Ascending aorta (tissue), 2 donors: ENCODE measurements around the gene CLDN6. TPM values are rescaled to one million over a fixed set of nuclear protein-coding genes. Genes with fewer than 3 reads are reported as not detected.
"Not testable (repeated sequence)": the region's sequence is repeated elsewhere in the genome, so short reads cannot be mapped to it uniquely, and the experiment has no call there.

Experiments
- DNase-seq, 2 donors: peaks; one replicate each; pipeline ENCODE4 v3.0.0-alpha.2; 2019; ENCODE audit warnings: low spot score in 2 of 2
- H3K27ac ChIP-seq, 2 donors: fragments of 200-600 bp; sonication (generic); one replicate each; pipeline ENCODE4 v1.5.1; 2016 to 2017; ENCODE audit warnings: mild to moderate bottlenecking in 1 of 2
- H3K27me3 ChIP-seq: fragments of 200-600 bp; sonication (generic); one replicate; pipeline ENCODE4 v1.5.1; 2017
- H3K36me3 ChIP-seq, 2 donors: fragments of 200-600 bp; sonication (generic); one replicate each; pipeline ENCODE4 v1.5.1; 2016
- H3K4me1 ChIP-seq, 2 donors: fragments of 200-600 bp; sonication (generic); one replicate each; pipeline ENCODE4 v1.5.1; 2016 to 2017; ENCODE audit warnings: mild to moderate bottlenecking in 1 of 2
- H3K4me3 ChIP-seq, 2 donors: fragments of 200-600 bp; sonication (generic); one replicate each; pipeline ENCODE4 v1.5.1; 2016 to 2017; ENCODE audit warnings: mild to moderate bottlenecking in 1 of 2
- H3K9me3 ChIP-seq, 2 donors: fragments of 200-600 bp; sonication (generic); one replicate each; pipeline ENCODE4 v1.5.1; 2016
- CTCF ChIP-seq, 3 experiments: fragments of 200-600 bp in 2 of 3; fragments of 450-650 bp in 1 of 3; sonication (generic) in 2 of 3; IDR thresholded peaks; one replicate each; pipeline ENCODE4 v1.5.1; 2016 to 2019; ENCODE audit warnings: antibody characterized with exemption in 3 of 3, mild to moderate bottlenecking in 1 of 3, moderate library complexity in 1 of 3
- intact Hi-C: fragments of 100-400 bp; cut with DNase I; formaldehyde crosslinking; loops from one replicate; pipeline ENCODE4 v1.15.1; 2023
- total RNA-seq: library from RNA; depleted of rRNA; stranded (reverse); fragments of >200 nt; gene quantifications from one replicate; pipeline ENCODE4 v1.1.0, GENCODE V29; 2016

CLDN6 gene
- total RNA-seq, 1 donor from 2014 or later = not detected

- Histone ChIP-seq H3K4me1 (peaks cover 5 to 12% of the 10 kb centered on the region in 2 donors), H3K36me3 (no peaks in the 10 kb centered on the region), H3K27ac (no peak overlapping the region), H3K9me3 (no peaks in the 10 kb centered on the region), H3K4me3 (peak overlapping the region in 1 of 2 donors; percentile 76), H3K27me3 (no peaks in the 10 kb centered on the region)
- intact Hi-C loops = loop anchor here (2.0 kb wide), 3 partner anchors 29 to 77 kb away; partner anchors contain the start of gene ZNF213
- DNase-seq = no peak
- TF ChIP-seq CTCF (IDR thresholded peaks at IDR 0.05) = no peak
These were observed 39.5 kb upstream of the CLDN6 start for GRCh38 chr16:3057181-3058138.

DNA sequence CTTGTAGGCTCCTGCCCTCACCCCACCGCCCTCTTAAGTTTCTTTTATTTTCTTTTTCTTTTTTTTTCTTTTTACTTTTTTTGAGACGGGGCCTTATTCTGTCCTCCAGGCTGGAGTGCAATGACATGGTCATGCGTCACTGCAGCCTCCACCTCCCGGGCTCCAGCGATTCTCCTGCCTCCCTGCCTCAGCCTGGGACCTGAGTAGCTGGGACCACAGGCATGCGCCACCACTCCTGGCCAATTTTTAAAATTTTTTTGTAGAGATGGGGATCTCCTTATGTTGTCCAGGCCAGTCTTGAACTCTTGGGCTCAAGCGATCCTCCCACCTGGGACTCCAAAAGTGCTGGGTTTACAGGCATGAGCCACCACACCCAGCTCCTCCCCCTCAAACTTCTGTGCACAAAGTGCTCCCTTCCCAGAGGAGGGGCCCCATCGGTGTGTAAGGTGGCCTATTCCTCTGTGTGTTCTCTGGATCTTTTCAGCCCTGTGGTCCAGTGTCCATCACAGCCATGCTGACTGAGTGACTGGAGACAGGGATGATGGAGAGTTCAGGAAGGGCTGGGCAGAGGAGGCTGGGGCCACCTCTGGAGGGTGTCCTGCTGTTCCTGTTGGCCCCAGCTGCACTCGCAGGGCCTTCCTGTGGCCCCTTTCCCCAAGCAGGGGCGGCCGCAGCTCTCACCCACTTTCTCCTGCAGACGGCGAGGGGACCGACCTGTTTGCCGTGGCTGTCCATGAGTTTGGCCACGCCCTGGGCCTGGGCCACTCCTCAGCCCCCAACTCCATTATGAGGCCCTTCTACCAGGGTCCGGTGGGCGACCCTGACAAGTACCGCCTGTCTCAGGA, 38.6 kb upstream of the CLDN6 start:
- H3K27me3 ChIP-seq = no peaks in the 10 kb centered on the region
- peaks cover 5 to 12% of the 10 kb centered on the region in 2 donors for H3K4me1 ChIP-seq
- no peaks in the 10 kb centered on the region for H3K9me3 ChIP-seq
- no peak for DNase-seq
- intact Hi-C loops = no loop called here
- H3K27ac ChIP-seq = no peak overlapping the region
- no peak for TF ChIP-seq CTCF (IDR thresholded peaks at IDR 0.05)
- no peaks in the 10 kb centered on the region for H3K36me3 ChIP-seq
- H3K4me3 ChIP-seq = no peak overlapping the region

GRCh38 chr16:3055734-3056115, 37.7 kb upstream of the CLDN6 start:
- peaks cover 5 to 12% of the 10 kb centered on the region in 2 donors for H3K4me1 ChIP-seq
- H3K27ac ChIP-seq, H3K27me3 ChIP-seq, intact Hi-C loops, H3K9me3 ChIP-seq, DNase-seq, H3K36me3 ChIP-seq, H3K4me3 ChIP-seq: not testable (repeated sequence)

- peaks cover 5 to 12% of the 10 kb centered on the region in 2 donors for H3K4me1 ChIP-seq
- TF ChIP-seq CTCF (IDR thresholded peaks at IDR 0.05) = no peak
These were observed 37.2 kb upstream of the CLDN6 start for GRCh38 chr16:3054965-3055733.

GRCh38 chr16:3053330-3053710, 35.3 kb upstream of the CLDN6 start:
- H3K9me3 ChIP-seq, intact Hi-C loops, H3K4me1 ChIP-seq, H3K36me3 ChIP-seq, H3K27ac ChIP-seq, H3K27me3 ChIP-seq, H3K4me3 ChIP-seq, DNase-seq: not testable (repeated sequence)

More at GRCh38 chr16:3054965-3055733, 37.2 kb upstream of the CLDN6 start:
- Histone ChIP-seq H3K4me3 (no peak overlapping the region), H3K36me3 (no peaks in the 10 kb centered on the region), H3K27ac (no peak overlapping the region), H3K27me3 (no peaks in the 10 kb centered on the region), H3K9me3 (no peaks in the 10 kb centered on the region)
- intact Hi-C loops = no loop called here
- no peak for DNase-seq

DNA sequence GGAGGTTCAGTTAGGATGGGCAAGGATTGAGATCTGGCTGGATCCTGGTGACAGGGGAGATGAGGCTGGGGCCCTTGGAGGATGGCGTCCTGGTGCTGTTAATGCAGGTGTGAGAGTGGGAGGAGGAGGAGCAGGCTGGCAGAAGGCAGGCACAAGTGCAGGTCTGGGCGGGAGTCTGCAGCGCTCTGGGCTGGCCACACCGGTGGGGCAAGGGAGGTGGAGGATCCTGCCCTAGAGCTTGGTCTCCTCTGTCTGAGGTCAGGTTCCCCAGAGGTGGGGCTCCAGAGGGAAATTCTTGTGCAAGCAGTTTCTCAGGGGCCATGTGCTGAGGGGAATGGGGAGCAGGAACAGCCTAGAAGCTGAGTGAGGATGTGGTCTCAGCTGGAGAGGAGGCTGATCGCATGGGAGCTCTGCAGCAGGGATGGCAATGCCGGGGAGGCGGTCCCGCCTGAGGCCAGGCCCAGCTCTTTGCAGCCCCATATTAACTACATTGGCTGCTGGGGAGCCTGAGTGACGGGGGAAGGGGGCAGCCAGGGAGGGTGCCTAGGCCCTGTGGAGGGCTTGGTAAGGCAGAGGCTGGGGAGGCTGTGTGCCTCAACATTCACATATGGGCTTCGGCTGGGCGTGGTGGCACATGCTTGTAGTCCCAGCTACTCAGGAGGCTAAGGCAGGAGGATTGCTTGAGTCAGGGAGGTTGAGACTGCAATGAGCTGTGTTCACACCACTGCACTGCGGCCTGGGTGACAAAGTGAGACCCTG, 34.8 kb upstream of the CLDN6 start:
- DNase-seq, H3K9me3 ChIP-seq, H3K27me3 ChIP-seq, H3K4me1 ChIP-seq, H3K36me3 ChIP-seq, intact Hi-C loops, H3K4me3 ChIP-seq, H3K27ac ChIP-seq: not testable (repeated sequence)
